HTERT RPE-1 (cell line): Measurements from ENCODE around the gene PIK3C2G.

Experiments
- in situ Hi-C: fragments of 300-500 bp; cut with MboI; formaldehyde crosslinking; loops from 4 replicates; pipeline ENCODE4 v1.14.3; 2020; ENCODE audit warnings: low sequenced_read_pairs

PIK3C2G gene

DNA sequence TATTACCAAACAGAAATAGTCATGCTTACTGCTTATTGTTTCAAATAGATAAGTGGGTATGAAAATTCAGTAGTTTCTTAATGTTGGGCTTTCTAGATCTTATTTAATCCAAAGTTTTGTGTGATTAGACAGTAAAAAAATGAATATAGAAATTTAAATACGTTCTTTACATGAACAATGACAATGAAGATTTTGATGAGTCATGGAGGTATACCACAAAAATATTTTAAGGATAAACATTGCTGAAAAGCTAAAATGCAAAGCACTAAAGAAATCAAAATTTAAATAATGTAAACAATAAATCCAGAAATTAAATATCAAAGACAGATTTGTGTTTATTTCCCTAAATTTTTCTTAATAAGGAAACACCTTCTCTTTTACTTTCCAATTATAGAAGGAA, 78.3 kb downstream of the PIK3C2G start:
- in situ Hi-C loops = no loop called here

DNA sequence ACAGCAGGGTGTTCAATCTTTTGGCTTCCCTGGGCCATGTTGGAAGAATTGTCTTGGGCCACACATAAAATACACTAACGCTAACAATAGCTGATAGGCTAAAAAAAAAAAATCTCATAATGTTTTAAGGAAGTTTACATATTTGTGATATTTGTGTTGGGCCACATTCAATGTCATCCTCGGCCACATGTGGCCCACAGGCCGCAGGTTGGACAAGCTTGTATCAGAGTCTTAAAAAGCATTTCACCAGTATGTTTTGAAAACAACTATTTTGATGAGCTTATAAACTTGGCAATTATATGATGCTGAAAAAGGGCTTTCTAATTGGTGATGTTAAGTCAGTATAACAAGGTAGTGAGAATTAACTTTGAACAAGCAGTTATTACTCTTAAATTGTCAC, 78.9 kb downstream of the PIK3C2G start:
- in situ Hi-C loops = no loop called here

DNA sequence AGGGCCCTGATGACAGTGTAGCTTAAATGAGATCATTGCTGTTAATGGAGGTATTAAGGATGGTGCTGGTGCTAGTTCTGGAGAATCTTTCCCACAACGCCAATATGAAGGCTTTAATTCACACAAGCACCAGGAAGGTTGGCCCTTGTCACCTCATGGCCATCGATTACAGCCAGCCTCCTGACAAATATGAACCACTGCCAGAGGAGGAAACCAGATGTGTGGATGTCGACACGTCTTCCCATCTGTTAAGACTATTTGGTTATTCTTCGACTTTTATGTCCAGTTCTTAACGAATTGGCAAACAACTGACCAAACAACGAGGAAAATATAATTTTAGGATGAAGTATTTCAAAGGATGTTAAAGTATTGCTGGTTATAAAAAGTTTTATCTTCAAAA, 79.5 kb downstream of the PIK3C2G start:
- in situ Hi-C loops = no loop called here

DNA sequence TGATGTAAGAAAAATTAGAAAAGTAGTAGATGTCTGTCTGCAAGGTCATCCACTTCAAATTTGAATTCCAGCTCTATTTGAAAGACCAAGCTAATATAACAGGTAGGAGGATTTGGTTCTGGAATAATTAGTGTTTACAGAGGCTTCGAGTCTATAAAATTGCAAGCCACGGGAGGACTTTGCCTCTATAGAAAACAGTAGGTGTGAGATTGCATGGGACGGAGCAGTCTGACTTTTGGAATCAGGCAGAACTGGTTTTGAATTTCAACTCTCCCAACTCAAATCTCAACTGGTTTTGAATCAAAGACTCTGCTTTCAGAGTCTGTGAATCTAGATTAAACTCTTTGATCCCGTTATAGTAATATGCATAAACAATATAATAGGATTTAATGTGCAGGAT, 82.4 kb downstream of the PIK3C2G start:
- in situ Hi-C loops = no loop called here

DNA sequence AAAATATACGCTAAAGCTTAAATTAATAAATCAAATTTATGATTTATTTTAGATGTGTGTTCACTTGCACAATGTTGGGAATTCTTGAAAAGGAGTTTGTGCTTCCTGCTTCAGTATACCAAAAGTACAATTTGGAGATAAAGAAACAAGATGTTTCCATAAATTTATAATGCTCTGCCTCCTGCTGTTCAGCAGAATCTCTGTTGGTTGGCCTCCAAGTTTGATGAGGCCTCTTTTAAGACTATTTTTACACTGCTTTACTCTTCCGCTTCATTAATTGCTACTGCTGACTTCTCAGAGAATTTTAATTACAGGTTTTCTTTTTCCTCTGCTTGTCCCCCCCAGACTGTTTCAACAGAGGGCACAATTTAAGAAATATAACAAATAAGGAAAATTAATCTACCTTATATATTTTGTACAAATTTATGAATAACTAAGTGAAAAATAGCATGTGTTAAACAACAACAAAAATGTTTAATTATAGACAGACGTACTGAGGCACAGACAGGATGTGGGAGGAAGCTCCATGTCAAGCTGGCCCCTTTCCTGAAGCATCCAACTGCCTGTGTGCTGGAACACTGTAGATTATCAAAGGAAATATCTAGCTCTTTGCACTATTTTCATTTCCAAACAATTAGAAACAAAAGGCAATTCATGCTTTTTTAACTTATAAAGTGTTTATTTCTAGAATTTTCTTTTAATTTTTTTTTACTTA, 83.9 kb downstream of the PIK3C2G start:
- in situ Hi-C loops = no loop called here

- in situ Hi-C loops = no loop called here
Observed at GRCh38 chr12:18352312-18352711, 91.0 kb downstream of the PIK3C2G start.

- in situ Hi-C loops = no loop called here
Observed at GRCh38 chr12:18355429-18355828, 94.1 kb downstream of the PIK3C2G start.

DNA sequence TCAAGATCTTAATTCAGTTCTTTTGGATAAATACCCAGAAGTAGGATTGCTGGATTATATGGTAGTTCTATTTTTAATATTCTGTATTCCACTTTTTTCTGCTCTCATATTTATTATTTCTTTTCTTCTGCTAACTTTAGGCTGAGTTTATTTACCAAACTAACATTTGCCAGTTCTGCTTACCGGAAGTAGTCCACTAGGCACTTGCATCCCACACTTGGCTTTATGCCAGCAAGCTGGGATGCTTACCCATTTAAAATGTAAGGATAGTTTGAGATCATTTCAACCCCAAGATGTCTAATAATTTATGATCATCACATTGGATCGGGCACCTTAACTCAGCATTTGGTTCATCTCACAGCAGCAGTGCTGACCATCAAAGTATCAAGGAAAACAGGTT, 96.8 kb downstream of the PIK3C2G start:
- in situ Hi-C loops = no loop called here

DNA sequence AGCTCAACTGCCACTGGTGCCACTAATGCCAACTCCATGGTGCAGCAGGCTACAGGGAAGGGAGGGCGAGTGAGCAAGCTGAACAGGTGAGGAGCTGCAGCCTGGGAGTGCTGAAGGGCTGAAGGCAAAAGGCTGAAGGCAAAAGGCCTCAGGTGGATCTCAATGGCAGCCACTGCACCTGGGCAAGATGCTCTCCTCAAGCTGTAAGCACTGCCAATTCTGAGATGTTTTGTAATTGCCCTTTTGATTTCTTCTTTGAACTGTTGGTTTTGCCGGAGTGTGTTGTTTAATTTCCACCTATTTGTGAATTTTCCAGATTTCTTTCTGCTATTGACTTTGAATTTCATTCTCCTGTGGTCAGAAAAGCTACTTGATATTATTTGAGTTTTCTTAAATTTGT, 97.6 kb downstream of the PIK3C2G start:
- in situ Hi-C loops = no loop called here

- in situ Hi-C loops = no loop called here
Observed at GRCh38 chr12:18361433-18361832, 100.1 kb downstream of the PIK3C2G start.

DNA sequence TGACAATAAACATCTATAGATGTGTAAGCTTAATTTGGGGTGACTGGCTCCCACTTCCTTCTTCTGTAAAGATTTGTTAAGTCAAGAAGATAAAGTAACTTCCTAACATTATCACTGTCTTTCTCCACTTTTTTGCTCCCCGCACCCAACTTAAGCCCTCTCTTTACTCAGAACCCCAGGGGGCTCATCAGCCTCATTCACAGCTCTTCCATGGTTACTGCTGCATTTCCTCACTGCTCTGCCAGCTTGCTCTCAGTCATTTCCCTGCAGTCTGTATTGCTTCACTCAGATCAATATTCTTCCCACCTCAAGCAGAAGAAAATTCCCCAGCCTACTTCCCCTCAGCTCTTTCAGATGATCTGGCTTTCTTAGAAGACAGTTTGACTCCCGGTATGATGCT, 102.0 kb downstream of the PIK3C2G start:
- in situ Hi-C loops = no loop called here

DNA sequence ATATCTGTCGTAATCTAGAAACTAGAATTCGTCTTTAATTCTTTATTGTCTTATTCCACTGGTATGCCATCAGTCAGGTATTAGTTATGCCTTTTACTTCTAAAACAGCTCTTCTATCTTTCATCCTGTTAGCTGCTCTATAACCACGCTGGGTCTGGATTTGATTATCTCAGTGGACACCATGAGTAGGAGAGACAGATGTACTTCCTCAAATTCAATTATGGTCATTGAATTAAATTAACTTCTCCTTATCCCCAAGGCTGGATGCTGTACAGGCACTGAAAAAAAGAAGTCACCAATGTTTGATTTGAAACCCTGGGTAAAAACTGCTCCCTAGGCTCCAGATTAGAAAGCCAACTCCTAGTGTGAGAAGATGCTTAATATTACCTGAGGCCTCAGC, 107.3 kb downstream of the PIK3C2G start:
- in situ Hi-C loops = no loop called here

DNA sequence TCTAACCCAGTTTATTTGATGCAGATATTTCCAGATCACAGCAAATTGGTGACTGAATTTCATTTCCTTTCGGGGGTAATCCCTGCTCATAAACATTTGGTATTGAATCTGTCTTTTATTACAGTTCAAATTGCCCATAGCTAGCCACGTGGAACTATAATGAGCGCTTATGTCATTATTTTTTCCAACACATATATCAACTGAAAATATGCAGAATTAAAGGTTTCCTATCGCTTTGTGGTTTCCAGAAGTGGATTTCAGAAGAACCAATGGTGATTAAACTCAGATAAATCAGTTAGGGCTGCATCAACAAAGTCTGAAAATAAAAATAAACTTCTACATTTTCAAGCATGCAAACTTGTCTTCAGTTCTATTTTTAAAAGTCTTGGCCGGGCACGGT, 111.9 kb downstream of the PIK3C2G start:
- in situ Hi-C loops = no loop called here

GRCh38 chr12:18375131-18375530, 113.8 kb downstream of the PIK3C2G start:
- in situ Hi-C loops = no loop called here

DNA sequence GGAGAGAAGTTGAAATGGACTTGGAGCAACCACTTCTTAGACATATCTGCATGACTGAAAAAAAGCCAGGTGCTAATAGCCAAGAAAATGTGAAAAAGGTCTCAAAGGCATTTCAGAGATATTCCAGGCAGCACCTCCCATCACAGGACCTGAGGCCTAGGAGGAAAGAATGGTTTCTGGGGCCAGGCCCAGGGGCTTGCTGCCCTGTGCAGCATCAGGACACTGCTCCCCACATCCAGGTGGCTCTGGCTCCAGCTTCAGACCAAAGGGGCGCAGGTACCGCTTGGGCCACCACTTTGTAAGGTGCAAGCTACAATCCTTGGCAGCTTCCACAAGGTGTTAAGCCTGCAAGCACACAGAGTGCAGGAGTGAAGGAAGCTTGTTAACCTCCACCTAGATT, 114.3 kb downstream of the PIK3C2G start:
- in situ Hi-C loops = no loop called here

GRCh38 chr12:18382236-18382885, 121.0 kb downstream of the PIK3C2G start:
- in situ Hi-C loops = no loop called here

GRCh38 chr12:18383203-18383602, 121.9 kb downstream of the PIK3C2G start:
- in situ Hi-C loops = no loop called here

GRCh38 chr12:18387706-18388105, 126.4 kb downstream of the PIK3C2G start:
- in situ Hi-C loops = no loop called here

GRCh38 chr12:18389820-18390219, 128.5 kb downstream of the PIK3C2G start:
- in situ Hi-C loops = no loop called here

GRCh38 chr12:18391151-18391550, 129.8 kb downstream of the PIK3C2G start:
- in situ Hi-C loops = no loop called here

GRCh38 chr12:18394742-18395141, 133.4 kb downstream of the PIK3C2G start:
- in situ Hi-C loops = no loop called here

DNA sequence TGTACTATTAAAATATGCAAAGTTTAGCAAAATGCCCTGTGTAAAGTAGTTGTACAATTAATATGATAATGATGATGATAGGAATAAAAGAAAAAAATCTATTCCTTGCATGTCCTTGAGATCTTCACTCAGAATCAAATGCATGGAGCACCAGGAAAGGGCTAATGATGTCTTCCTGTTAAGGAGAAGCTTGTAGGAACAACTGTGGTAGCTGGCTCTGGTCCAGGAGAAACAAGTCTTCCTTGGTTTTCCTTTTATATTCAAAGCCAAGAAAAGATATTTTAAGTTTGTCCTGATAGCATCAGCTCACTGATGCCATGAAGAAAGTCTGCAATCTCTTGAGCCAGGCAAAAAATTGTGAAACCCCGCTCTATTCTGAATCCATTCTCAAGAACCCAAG, 138.9 kb downstream of the PIK3C2G start:
- in situ Hi-C loops = no loop called here
